B cell (primary cell): ENCODE measurements around the gene TMEM26. TPM values are rescaled to one million over a fixed set of nuclear protein-coding genes. Genes with fewer than 3 reads are reported as not detected.

ENCODE experiments used
- ATAC-seq: fragments of 200-7000 bp; cut with Tn5 transposase; one replicate; pipeline ENCODE4 v1.10.0; 2021; ENCODE audit warnings: low read depth, mild to moderate bottlenecking, moderate number of reproducible peaks, moderate library complexity
- CTCF ChIA-PET: fragments of 350-600 bp; sonication (Branson Sonifier 250); formaldehyde crosslinking; loops from one replicate; lab custom pipeline; 2021; ENCODE audit warnings: antibody characterized with exemption, inconsistent platforms; lab: Charles Lee
- POLR2A ChIA-PET: fragments of 350-600 bp; sonication (Branson Sonifier 250); formaldehyde crosslinking; loops from one replicate; lab custom pipeline; 2021; ENCODE audit warnings: antibody characterized with exemption; lab: Charles Lee
- DNase-seq: peaks from one replicate; pipeline ENCODE4 v3.0.0; 2013
- H2AFZ ChIP-seq: 2 replicates; pipeline ENCODE4 v1.6.1; 2012; ENCODE audit warnings: mild to moderate bottlenecking, low read depth, low read length; ENCODE audit not compliant: insufficient read depth, poor library complexity, severe bottlenecking
- H3K27ac ChIP-seq, 2 donors: 1 replicate in 1 of 2; 2 replicates in 1 of 2; pipeline ENCODE4 v1.5.1; 2012 to 2013; ENCODE audit warnings: low read length in 2 of 2, mild to moderate bottlenecking in 2 of 2, moderate library complexity in 1 of 2
- H3K27me3 ChIP-seq, 4 experiments: fragments of 200-600 bp in 1 of 4; sonication (generic) in 1 of 4; replicated peaks in 1 of 4; 1 replicate in 2 of 4; 2 replicates in 2 of 4; pipeline versions ENCODE4 v1.6.1 to v1.7.0; 2013 to 2016; ENCODE audit warnings: low read length in 3 of 4, mild to moderate bottlenecking in 2 of 4, mixed read lengths in 1 of 4, moderate library complexity in 1 of 4; ENCODE audit not compliant: insufficient read depth in 4 of 4, control insufficient read depth in 3 of 4; ENCODE audit errors: control extremely low read depth in 1 of 4
- H3K36me3 ChIP-seq, 2 experiments: replicated peaks in 1 of 2; 1 replicate in 1 of 2; 2 replicates in 1 of 2; pipeline versions ENCODE4 v1.6.1 to v1.7.1; 2013; ENCODE audit warnings: low read length in 1 of 2; ENCODE audit not compliant: insufficient read depth in 2 of 2, control insufficient read depth in 1 of 2; ENCODE audit errors: control extremely low read depth in 1 of 2, extremely low read depth in 1 of 2
- H3K4me1 ChIP-seq, 2 donors: fragments of 200-600 bp in 1 of 2; sonication (generic) in 1 of 2; 1 replicate in 1 of 2; 2 replicates in 1 of 2; pipeline versions ENCODE4 v1.5.1 to v1.6.1; 2013 to 2017; ENCODE audit warnings: low read length in 2 of 2; ENCODE audit not compliant: control insufficient read depth in 2 of 2, insufficient read depth in 2 of 2
- H3K4me2 ChIP-seq: replicated peaks from 2 replicates; pipeline ENCODE3; 2012; ENCODE audit warnings: mild to moderate bottlenecking, low read depth, low read length; ENCODE audit not compliant: poor library complexity, severe bottlenecking
- H3K4me3 ChIP-seq, 5 experiments: fragments of 200-600 bp in 1 of 5; sonication (generic) in 1 of 5; 1 replicate in 3 of 5; 2 replicates in 2 of 5; pipeline versions ENCODE4 v1.5.1 to v1.7.0; 2011 to 2016; ENCODE audit warnings: low read length in 4 of 5, mild to moderate bottlenecking in 4 of 5, low read depth in 2 of 5, control low read depth in 1 of 5, moderate library complexity in 1 of 5; ENCODE audit not compliant: insufficient read depth in 1 of 5; ENCODE audit errors: control extremely low read depth in 1 of 5, extremely low read depth in 1 of 5
- H3K79me2 ChIP-seq: fragments of 200-600 bp; sonication (generic); one replicate; pipeline ENCODE4 v1.6.0; 2016; ENCODE audit warnings: low read length; ENCODE audit not compliant: control insufficient read depth, insufficient read depth
- H3K9ac ChIP-seq: fragments of 200-600 bp; sonication (generic); 2 replicates; pipeline ENCODE4 v1.6.1; 2017; ENCODE audit warnings: mild to moderate bottlenecking, low read length, moderate library complexity
- H3K9me3 ChIP-seq, 3 donors: one replicate each; pipeline versions ENCODE4 v1.6.1 to v1.7.1; 2013; ENCODE audit warnings: low read length in 2 of 3; ENCODE audit not compliant: control insufficient read depth in 2 of 3, insufficient read depth in 1 of 3; ENCODE audit errors: control extremely low read depth in 1 of 3
- H4K20me1 ChIP-seq: 2 replicates; pipeline ENCODE4 v1.6.0; 2012; ENCODE audit warnings: mild to moderate bottlenecking, low read length; ENCODE audit not compliant: insufficient read depth, control insufficient read depth, poor library complexity, severe bottlenecking
- H3K27ac Mint-ChIP-seq: one replicate; pipeline ENCODE4 v1.8.0; 2021; ENCODE audit warnings: mixed read lengths
- H3K27me3 Mint-ChIP-seq: one replicate; pipeline ENCODE4 v1.8.0; 2021; ENCODE audit warnings: mixed read lengths
- H3K4me1 Mint-ChIP-seq: one replicate; pipeline ENCODE4 v1.8.0; 2021; ENCODE audit warnings: mixed read lengths
- H3K4me3 Mint-ChIP-seq: one replicate; pipeline ENCODE4 v1.8.0; 2021; ENCODE audit warnings: mixed read lengths
- H3K9me3 Mint-ChIP-seq: one replicate; pipeline ENCODE4 v1.8.0; 2022; ENCODE audit warnings: mixed read lengths; ENCODE audit not compliant: insufficient read depth
- CTCF ChIP-seq: fragments of 200-600 bp; IDR thresholded peaks from one replicate; pipeline ENCODE4 v1.8.0; 2022; ENCODE audit warnings: antibody characterized with exemption, mild to moderate bottlenecking
- EZH2 ChIP-seq: IDR thresholded peaks from 2 replicates; pipeline ENCODE4 v1.6.1; 2012; ENCODE audit warnings: borderline replicate concordance, low read depth, mild to moderate bottlenecking, moderate library complexity, low read length; ENCODE audit not compliant: insufficient read depth, poor library complexity, severe bottlenecking
- WGBS: methylation state at CpG from one replicate; pipeline ENCODE4 v1.1.5; 2013; ENCODE audit warnings: missing lambda C conversion rate; ENCODE audit not compliant: insufficient coverage; 5-methylcytosine and 5-hydroxymethylcytosine counted together
- intact Hi-C: fragments of 100-400 bp; cut with micrococcal nuclease; formaldehyde crosslinking; loops from one replicate; pipeline ENCODE4 v1.10.0; 2022
- polyA plus RNA-seq: library from polyadenylated mRNA; depleted of rRNA; stranded (reverse); fragments of >200 nt; gene quantifications from 2 replicates; pipeline ENCODE4 v1.2.3, GENCODE V29; 2012
- total RNA-seq, 2 donors: library from RNA; stranded (reverse); fragments of 120-200 nt in 1 of 2; gene quantifications; 1 replicate in 1 of 2; 2 replicates in 1 of 2; pipeline versions ENCODE4 v1.2.3 to v1.2.4, GENCODE V29; 2013 to 2022

The TMEM26 gene
- total and polyA plus RNA-seq, 2 donors (not counting 1 experiment from before 2014, with no cell fraction given), result not detected

- DNase-seq (no peak), ATAC-seq (no peak)
- Histone ChIP-seq H2AFZ (no peak overlapping the region), H3K36me3 (no peaks in the 10 kb centered on the region), H3K4me3 (no peak overlapping the region), H3K27me3 (no peaks in the 10 kb centered on the region), H3K27ac (no peak overlapping the region), H3K4me1 (no peaks in the 10 kb centered on the region), H4K20me1 (no peaks in the 10 kb centered on the region), H3K79me2 (no peaks in the 10 kb centered on the region), H3K4me2 (no peak overlapping the region), H3K9ac (no peak overlapping the region), H3K9me3 (no peaks in the 10 kb centered on the region)
- ChIA-PET POLR2A (no interaction called here), CTCF (no interaction called here)
- Mint-ChIP-seq H3K9me3 (no peaks in the 10 kb centered on the region), H3K4me1 (no peaks in the 10 kb centered on the region), H3K27me3 (peaks cover 15% of the 10 kb centered on the region), H3K4me3 (no peak overlapping the region), H3K27ac (no peak overlapping the region)
- intact Hi-C loops, result no loop called here
- TF ChIP-seq EZH2 (no peak), CTCF (no peak)
- 98% methylated on average over 15 of the region's 18 CpGs for WGBS
These were observed 42.7 kb downstream of the TMEM26 start for GRCh38 chr10:61410353-61411070.

DNA sequence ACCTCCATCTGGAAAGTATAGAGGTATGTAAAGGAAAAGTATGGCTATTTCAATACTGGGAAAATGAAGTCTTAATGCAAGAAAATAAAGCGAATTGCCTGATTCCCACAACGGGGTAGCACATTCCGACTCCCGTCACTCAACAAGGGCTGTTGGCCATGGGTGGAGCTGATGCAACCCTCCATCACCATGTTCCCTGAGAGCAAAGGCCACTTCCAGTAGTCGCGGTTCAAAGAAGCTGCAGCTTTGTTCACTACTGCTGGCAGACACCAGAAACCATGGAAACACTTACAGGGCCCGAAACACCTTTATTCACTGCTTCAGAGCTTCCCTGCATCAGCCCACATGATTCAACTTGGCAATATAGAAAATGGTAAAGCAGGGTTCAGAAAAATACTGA is 44.0 kb downstream of the TMEM26 start:
- POLR2A ChIA-PET, result no interaction called here
- H3K4me3 ChIP-seq, result no peak overlapping the region
- no peak overlapping the region for H2AFZ ChIP-seq
- no peak for DNase-seq
- no peak overlapping the region for H3K27ac ChIP-seq
- Mint-ChIP-seq H3K9me3 (no peaks in the 10 kb centered on the region), H3K27ac (no peak overlapping the region), H3K4me3 (no peak overlapping the region), H3K4me1 (no peaks in the 10 kb centered on the region), H3K27me3 (peaks cover 10% of the 10 kb centered on the region)
- H3K27me3 ChIP-seq, result no peaks in the 10 kb centered on the region
- H3K9ac ChIP-seq, result no peak overlapping the region
- no peak for TF ChIP-seq CTCF
- no peak for TF ChIP-seq EZH2
- no peaks in the 10 kb centered on the region for H4K20me1 ChIP-seq
- WGBS, result 94% methylated on average over 5 of the region's 7 CpGs
- no peaks in the 10 kb centered on the region for H3K9me3 ChIP-seq
- intact Hi-C loops, result no loop called here
- H3K4me2 ChIP-seq, result no peak overlapping the region
- H3K79me2 ChIP-seq, result no peaks in the 10 kb centered on the region
- no peak for ATAC-seq
- no peaks in the 10 kb centered on the region for H3K36me3 ChIP-seq
- CTCF ChIA-PET, result no interaction called here
- H3K4me1 ChIP-seq, result no peaks in the 10 kb centered on the region
